H1 (cell line): ENCODE measurements around the gene SPSB2. TPM values are rescaled to one million over a fixed set of nuclear protein-coding genes. Genes with fewer than 3 reads are reported as not detected.
A peak's percentile ranks its signal among the peaks of the same experiment; 100 is the strongest.

Experiments used
- ATF2 ChIP-seq: IDR thresholded peaks from 2 replicates; pipeline ENCODE4 v1.6.1; 2012; ENCODE audit warnings: low read length, inconsistent platforms
- CHD7 ChIP-seq: fragments of 300-600 bp; sonication (generic); IDR thresholded peaks from 2 replicates; pipeline ENCODE4 v1.7.1; 2012; ENCODE audit warnings: low read length, moderate library complexity, mild to moderate bottlenecking, inconsistent platforms; ENCODE audit not compliant: insufficient replicate concordance
- JUN ChIP-seq: IDR thresholded peaks from 2 replicates; pipeline ENCODE4 v1.6.1; 2011; ENCODE audit warnings: low read depth, mild to moderate bottlenecking, improper control_type of control experiment, low read length
- MAFK ChIP-seq: IDR thresholded peaks from 2 replicates; pipeline ENCODE4 v1.6.1; 2012; ENCODE audit warnings: low read depth, mild to moderate bottlenecking, improper control_type of control experiment, low read length
- RNF2 ChIP-seq: fragments of 200-900, 300-1000 bp; sonication (generic); IDR thresholded peaks from 2 replicates; pipeline ENCODE4 v1.7.1; 2016; ENCODE audit warnings: borderline replicate concordance, low read depth, mild to moderate bottlenecking, antibody characterized with exemption, low read length; ENCODE audit not compliant: poor library complexity, severe bottlenecking; ENCODE audit errors: missing control alignments
- SIN3A ChIP-seq, 2 experiments: IDR thresholded peaks in 1 of 2; conservative IDR thresholded peaks in 1 of 2; 2 replicates each; pipeline ENCODE4 v1.6.1; 2011 to 2012; ENCODE audit warnings: low read length in 2 of 2, improper control_type of control experiment in 1 of 2, low read depth in 1 of 2, mild to moderate bottlenecking in 1 of 2
- polyA plus RNA-seq, 7 experiments: library from polyadenylated mRNA; depleted of rRNA in 3 of 7; stranded (reverse) in 5 of 7; unstranded in 2 of 7; fragments of >200 nt in 5 of 7; fragments of 200-250 nt in 2 of 7; gene quantifications; 1 replicate in 5 of 7; 2 replicates in 1 of 7; 4 replicates in 1 of 7; pipeline versions ENCODE4 v1.2.1 to v1.2.3, GENCODE V29; 2011 to 2013; ENCODE audit warnings: missing spikeins in 2 of 7, mixed read lengths in 2 of 7
- total RNA-seq: library from RNA; stranded (reverse); fragmentation: NEBNext Ultra II Directional; extraction: Animal tissue kit (Norgen Biotek cat#: 25700); gene quantifications from 2 replicates; pipeline ENCODE4 v1.2.1, GENCODE V29; 2021

Gene SPSB2
- total and polyA plus RNA-seq, 2 of the 8 experiments (the other 6 are each of a cell fraction or from before 2014, with no cell fraction given), result 13.0 to 23.2 TPM

- TF ChIP-seq CHD7 (no peak), RNF2 (no peak), JUN (no peak), ATF2 (no peak), SIN3A (conservative IDR thresholded peaks at IDR 0.05 in 1 of 2, IDR thresholded peaks at IDR 0.05 in 1 of 2; ENCODE audit: low read depth in 1 of 2, low read length in 2 of 2) (peak; percentile 54 to 78; a peak in 1 of 4 replicates), MAFK (no peak)
Measured at GRCh38 chr12:6869049-6870021, 3.8 kb downstream of the SPSB2 start (continued).
